GM19324 (cell line): Measurements from ENCODE around the gene MEGF6.

Experiments
- ATAC-seq: cut with Tn5 transposase; IDR thresholded peaks from one replicate; pipeline ENCODE4 v1.9.1; 2021; ENCODE audit warnings: mild to moderate bottlenecking, moderate library complexity; ENCODE audit not compliant: unreplicated experiment, low FRiP score

MEGF6 gene

DNA sequence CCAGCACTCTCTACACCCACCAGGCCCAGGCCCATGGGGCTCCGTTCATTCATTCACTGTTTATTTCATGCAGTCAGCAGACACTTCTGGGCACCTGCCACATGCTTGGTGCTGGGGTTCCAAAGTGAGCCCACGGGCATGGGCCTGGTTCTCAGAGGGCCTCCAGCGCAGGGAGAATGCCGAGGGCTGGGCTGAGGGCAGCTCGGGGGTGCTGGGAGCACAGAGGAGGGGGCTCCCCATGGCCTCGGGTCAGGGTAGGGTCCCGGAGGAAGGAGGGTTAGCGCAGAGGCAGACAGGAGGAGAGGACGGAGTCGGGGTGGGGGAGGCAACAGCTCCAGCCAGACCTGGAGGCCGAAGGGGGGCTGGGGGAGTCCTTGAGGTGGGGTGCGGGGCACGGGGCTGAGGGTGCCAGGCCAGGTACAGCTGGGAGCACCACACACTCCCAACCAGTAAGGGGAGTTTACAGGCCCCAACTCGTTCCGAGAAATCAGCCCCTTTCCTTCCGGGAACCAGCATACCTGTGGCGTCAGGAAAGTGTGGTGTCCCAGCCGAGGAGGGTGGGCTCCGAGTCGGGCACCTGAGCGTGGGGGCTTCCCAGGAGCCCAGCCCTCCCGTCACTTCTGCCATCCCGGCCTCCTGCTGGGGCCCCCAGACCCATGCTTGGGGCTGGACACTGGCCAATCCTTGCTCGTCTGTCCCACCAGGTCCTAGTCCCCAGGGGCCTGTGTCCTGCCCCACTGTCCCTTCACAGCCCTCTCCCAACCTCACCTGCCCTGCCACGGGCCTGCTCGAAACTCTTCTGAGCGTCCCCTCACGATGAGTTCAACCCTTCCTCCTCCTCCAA is 146.0 kb downstream of the MEGF6 start:
- ATAC-seq, result no peak

DNA sequence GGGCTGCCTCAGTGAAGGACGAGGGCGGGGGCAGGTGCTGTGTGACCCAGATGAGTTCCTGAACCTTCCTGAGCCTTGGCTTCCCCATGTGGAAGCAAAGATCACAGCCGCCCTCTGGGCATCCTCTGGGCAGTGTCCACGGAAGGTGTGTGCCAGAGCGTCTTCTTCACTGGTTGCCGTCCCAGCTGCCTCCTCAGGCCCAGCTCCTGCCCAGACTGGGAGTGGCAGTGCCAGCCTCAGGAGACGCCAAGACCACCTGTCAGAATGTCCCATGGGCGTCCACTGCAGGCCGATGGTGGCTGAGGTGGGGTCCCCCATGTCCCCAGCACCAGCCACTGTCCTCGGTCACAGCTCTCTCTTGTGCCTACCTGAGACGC is 146.7 kb downstream of the MEGF6 start:
- no peak for ATAC-seq

DNA sequence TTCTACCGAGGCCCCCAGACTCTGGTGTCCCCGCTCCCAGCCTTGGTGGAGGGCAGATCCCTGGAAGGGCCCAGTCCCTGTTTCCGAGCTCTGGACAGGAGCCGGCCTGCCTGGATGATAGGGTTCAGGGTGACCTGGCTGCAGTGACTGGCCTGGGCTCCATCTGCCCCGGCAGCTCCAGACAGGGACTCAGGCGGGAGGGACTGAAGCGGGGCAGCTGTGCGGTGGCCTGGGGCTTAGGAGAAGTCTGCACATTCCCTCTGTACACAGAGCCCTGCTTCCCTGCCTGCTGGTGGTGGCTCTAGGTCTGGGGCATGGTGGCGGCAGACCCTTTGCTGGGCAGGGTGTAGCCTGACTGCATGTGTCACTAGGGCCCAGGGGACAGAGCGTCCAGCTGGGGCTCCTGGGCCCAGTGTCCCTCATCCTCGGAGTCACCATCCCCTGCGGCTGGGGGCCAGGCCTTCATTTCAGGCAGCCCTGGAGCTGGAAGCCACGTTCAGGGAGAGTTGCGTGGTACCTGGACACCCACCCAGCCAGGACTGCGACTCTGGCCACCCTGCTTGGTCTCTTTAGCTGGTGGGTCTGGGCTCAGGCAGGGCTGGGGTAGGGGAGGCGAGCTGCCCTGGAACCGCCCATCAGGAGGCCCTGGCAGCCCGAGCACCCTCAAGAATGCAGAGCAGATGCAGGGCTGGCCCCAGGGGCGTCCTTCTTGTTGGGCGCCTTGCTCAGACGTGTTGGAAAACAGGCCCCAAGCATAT is 147.2 kb downstream of the MEGF6 start:
- no peak for ATAC-seq

DNA sequence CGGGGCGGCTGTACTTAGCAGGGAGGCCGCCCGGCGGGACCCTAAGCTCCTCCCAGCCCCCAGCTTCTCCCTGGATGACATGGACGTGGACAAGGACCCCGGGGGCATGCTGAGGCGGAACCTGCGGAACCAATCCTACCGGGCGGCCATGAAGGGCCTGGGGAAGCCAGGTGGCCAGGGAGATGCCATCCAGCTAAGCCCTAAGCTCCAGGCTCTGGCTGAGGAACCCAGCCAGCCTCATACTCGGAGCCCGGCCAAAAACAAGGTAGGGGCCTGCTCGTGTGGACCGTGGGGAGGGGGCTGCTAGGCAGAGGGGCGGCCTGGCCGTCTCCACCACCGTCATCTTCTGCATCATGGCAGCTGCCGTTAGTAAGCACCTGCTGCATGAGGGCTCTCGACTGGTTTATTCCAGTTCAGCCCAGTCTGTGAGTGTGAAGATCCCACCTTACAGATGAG is 147.9 kb downstream of the MEGF6 start:
- ATAC-seq, result no peak

DNA sequence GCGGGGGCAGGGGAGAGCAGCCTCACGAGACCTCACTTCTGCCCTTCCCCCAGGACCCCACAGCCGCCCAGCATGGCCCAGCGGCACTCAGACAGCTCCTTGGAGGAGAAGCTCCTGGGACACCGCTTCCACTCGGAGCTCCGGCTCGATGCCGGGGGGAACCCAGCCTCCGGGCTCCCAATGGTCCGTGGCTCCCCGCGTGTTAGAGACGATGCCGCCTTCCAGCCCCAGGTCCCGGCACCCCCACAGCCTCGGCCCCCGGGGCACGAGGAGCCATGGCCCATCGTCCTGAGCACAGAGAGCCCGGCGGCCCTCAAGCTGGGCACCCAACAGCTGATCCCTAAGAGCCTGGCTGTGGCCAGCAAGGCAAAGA is 148.3 kb downstream of the MEGF6 start:
- no peak for ATAC-seq

DNA sequence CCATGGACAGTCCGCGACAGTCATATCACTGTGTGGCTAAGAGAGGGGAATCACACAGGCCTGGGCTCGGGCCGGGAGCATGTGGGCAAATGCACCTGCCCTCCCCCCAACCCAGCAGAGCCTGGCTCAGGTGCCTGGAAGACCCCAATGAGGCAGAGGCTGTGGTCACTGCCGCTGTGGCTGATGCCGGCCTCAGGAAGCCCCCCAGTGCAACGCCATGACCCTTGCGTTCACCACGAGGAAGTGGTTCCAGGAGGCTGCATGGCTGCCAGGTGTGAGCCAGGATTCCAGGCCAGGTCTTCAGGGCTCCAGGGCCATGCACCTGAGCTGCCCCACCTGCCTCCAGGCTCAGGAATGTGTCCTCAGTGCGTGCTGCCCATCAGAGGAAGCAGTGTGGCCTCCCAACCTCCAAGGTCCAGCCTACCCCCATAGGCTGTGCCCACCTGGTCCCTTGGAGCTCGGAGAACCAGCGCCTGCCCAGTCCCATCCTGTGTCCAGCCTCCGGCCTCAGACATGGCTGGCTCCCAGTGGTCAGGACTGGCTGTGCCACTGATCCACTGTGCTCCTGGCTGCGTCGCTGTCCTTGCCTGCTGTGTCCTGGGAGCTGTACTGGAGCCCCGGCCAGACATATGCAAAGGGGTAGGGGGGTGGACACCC is 148.8 kb downstream of the MEGF6 start:
- ATAC-seq, result no peak

DNA sequence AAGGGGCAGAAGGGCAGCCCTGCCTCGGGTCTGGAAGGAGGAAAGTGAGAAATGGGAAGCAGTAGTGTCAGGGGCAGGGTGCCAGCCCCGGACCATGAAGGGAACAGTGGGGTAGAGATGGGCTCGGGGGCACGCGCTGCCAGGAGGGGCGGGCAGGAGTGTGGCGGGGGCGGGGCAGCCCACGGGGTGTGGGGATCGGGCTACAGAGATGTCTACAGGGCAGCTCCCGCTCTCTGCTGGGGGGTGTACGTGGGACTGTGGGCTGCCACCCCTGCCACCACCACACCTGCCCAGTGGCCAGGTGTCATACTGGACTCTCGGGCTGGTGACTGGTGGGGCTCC is 149.4 kb downstream of the MEGF6 start:
- ATAC-seq, result no peak

DNA sequence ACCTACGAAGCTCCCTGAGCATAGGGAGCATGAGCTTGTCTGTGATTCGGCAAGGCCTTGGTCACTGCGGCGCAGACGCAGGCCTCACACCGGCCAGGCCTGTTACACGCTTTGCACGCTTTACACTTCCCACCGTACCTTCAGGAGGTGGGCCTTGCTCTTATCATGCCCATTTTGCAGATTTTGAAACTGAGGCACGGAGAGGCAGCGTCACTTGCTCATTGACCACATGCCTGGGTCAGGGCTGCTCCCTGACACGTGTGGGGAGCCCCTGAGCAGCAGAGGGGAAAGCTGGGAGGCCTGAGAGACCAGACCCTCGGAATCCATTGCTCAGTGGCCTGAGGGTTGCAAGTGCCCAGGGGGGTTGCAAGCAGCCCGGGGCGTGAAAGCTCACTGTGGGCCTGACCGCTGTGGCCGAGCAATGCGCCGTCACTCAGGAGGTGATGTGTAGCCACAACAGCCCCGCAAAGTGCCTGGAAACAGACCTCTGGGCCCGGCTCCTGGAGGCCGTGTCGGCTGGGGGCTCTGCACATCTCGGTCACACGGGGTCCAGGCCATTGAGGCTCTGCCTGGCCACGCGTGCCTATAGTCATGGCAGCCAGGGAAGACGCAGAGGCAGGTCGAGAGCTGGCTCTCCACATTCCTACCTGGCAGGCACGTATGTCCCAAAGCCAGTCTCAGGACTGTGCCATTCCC is 149.9 kb downstream of the MEGF6 start:
- no peak for ATAC-seq

DNA sequence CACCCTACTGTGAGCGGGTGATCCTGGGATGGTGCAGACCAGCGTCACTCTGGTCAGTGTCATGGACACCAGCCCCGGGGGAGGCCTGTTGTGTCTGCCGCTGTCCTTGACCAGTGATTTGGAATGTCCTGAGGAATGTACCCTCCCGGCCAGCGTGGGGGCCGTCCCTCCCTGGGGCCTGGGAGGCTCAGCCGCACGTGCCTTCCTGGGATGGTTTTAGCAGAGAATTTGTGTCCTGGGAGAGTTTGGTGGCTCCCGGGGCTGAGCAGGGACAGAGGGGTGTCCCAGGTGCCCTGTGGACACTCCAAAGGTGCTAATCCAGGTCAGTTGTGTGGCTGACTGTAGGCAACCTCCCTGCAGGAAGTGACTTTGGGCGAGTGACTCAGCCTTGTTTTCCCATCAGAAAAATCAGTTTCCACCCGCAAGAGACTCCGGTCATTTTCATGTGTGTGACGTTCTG is 150.6 kb downstream of the MEGF6 start:
- no peak for ATAC-seq

DNA sequence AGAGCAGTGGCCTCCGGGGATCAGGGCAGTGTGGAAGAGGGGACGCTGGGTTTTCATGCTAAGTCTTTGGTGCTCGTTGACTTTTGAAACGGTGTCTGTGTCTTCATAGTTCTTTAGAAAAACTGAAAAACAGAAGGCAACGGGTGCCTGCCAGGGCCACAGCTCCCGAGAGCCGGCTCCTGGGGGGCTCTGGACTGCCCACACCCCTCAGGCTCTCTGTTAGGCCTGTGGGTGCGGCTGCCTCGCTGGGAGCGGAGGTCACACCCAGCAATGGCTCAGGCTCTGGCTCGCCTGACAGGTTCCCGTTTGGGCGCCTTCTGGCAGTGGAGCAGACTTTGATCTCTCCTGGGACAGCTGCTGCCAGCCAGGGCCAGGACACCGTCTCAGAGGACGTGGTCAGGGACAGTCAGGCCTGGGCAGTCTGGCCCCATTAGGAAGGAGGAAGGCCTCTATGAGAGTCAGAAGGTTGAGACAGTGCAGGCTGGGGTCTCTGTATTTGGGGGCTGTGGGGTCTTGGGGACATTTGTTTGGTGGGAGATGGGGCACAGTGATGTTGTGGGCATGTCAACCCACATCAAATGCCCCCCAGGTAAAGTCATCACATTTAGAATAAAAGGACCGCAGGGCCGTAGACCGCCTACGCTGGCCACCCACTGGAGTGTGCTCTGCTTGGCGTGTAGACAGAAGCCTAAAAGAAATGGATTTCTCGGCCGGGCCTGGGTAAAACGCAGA is 151.2 kb downstream of the MEGF6 start:
- no peak for ATAC-seq

DNA sequence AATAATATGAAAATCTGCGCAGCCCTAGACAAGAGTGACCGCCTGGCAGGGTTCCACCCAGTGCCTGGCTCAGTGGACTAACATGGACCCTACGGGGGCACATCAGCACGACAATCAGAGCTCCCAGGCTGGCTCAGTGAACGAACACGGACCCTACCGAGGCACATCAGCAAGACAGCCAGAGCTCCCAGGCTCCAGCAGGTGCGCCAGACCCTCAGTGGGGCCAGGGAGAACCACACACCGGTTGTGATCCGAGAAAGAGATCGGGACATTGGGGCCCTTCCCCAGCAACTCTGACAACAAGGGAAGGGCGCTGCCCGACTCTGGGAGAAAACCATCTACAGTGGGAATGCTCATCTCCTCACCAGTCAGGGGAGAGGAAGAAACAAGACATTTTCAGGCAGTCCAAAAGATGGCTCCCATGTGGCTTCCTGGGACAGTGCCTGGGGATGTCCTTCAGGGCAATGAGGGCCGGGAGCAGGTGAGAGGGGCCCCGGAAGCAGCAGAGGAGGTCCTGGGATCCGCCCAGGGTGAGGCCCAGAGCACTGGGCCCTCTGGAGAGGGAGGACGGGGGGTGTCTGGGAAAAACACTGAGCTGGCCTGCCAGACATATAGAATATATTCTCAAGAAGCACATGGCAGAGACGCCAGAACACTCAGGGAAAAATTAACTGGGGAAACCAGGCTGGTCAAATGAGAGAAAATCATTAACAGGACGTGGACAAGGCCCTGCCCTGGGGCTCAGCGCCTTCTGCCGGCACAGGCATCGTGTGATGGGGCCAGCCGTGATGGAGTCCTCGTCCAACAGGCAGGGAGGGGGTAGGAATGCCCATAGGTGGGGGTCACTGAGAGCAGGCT is 152.0 kb downstream of the MEGF6 start:
- no peak for ATAC-seq

DNA sequence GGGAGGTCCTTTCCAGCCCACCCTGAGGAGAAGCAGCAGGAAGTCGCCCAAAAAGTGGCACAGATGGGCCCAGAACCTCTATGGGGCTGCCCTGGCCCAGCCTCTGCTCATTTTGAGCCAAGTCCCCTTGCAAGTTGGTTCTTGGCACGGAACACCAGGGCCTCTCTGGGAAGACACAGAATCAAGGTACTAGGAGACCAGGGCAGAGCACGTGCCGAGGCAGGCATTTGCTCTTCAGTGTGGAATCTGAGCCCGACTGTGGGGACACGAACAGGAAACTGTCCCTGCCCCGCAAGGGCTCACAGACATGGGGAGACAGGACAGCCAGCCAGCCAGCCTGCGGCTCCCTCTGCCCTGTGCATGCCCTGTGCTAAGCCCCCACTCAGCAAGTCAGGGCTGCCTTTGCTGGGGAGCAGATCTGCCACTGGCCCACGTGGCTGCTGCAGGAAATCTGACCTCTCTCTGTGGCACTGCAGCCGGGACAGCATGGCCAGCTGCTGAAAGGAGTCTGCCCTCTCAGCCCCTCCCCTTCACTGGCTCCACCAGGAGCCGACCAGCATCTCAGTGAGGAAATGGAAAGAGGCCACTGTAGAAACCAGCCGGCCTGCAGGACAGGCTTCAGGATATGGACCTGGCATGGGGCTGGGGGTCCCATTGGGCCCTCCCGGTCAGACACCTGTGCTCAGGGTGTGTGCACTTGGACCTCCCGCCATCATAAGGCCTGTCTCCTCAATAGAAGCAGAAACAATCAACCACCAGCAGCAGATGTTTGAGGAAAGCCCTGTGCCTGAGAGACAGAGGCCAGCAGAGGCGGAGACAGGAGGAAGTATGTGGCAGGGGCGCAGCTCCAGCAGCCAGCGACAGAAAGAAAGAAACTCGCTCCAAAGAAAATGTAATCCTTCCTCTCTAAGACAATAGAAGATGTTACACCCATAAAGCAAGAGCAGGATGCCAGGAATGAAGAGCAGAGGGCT is 153.1 kb downstream of the MEGF6 start:
- ATAC-seq, result no peak

DNA sequence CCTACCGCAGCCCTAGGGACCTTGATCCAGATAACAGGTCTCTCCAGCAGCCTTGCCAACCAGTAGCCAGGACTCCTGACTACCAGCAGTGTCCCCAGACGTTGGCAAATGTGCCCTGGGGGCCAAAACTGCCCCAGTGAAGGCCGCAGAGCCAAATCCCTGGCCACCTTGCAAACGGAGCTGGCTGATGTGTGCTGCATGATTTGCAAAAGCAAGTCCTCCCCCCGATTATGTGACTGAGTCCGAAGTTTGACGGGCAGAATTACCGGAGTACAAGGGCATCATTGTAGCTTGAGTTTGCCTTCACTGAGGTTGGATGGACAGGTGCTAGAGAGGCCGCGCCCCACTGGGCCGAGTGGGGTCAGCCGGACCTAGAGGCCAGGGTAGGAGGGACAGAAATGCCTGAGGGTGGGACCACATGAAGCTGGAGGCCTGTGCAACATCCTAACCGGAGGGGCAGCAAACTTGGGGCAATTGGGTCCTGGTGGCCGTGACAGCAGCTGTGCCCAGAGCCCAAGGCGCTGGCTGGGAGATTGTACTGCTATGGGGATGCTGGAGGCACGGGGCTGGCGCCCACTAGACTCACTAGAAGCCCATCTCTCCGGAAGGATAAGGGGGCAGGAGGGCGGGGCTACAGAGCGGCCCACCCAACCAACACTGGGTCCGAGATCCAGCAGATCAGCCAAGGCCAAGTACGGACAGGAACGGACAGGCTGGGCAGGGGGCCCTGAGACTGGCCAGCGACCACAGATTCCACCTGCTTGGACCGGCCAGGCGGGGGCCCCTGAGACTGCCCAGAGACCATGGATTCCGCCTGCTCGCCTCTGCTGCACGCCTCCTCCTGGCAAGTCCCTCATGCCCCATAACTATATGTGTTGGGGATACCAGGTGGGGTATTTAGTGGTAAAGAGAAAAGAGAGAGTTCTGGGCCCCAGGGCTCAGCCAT is 154.1 kb downstream of the MEGF6 start:
- ATAC-seq, result no peak

DNA sequence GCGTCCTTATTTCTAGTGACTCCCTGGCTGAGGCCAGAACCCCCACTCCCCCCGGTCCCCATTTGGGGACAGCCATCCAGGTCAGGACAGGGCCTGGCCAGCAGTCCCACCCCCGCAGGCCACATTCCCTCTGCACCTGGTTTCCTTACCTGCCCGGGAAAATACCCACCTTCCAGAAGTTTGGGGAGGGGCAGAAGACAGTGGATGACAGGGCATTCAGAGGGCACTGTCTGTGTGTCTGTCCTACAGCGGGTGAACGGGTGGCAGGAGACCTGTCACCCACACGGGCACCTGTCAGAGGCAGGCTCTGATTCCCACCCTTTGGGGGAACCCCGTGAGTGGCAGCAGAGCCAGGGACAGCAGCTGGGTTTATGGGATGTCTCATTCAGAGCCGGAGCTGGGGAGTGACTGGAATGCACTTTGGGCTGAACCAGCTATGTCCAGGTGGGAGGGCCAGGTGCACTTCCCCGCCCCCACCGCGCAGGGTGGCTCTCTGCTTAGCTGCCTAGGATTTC is 154.8 kb downstream of the MEGF6 start:
- ATAC-seq, result no peak

DNA sequence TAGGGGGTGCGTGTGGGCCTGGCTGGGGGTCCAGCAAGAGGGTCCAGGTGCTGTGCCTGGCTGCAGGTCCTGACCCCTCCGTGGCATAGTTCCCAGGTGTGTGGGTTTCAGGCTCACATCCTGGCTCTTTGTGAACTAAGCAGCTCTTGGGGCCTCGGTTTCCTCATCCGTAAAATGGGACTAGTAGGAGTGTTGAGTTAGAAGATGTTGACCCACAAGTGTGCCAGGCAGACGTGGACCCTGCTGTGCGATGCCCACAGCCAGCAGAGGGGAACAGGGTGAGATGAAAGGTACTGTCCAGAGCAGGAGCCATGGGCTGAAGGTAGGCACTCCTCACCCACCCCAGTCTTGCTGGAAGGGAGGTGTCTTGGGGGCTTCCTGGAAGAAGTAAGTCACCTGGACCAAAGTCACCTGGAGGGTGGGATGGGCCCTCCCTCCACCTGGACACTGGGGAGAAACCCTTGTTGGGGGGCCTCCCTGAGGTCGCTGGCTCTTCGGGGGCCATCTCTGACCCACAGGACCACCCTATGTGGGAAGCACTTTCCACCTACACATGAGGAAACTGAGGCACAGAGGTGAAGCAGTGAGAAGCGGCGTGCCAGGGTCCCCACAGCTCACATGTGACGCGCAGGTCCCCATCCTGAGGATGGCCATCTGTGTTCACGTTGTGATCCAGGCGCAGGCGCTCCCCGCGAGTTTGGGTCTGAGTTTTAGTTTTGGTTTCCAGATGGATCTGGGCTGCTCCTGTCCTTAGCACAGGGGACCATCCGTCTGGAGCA is 155.4 kb downstream of the MEGF6 start:
- ATAC-seq, result no peak
